Inflammatory macrophage (primary cell): ENCODE data around the gene GORAB.

Experiments used
- DNase-seq, 2 donors: peaks; one replicate each; pipeline ENCODE4 v3.0.0-alpha.2; 2020 to 2022

The GORAB gene

GRCh38 chr1:170593173-170594011 is 61.4 kb downstream of the GORAB start:
- DNase-seq = no peak

DNA sequence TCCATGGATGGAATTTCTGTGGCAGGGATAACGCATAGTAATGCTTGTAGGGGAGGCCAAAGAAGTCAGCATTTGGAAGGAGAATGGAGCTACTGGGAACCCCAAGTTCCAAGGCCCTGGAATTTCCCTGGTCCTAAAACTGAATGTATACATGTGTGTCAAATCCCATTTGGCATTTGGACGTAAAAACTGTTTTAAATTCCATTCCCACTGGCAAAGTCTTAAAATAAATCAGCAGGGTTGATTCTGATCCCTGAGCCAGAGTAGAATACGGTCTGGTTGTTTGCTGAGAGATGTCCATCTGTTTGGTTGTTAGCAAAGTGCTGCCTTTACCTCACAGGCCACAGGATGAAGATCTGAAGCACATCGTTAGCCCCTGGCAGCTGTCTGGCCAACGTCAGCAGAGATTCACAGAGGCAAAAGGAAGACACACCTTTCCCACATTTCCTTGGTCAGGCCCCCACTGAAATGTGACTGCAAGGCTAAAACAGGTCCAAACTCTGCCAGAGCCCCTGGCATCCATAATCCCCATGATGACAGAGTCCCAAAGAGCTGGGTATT is 62.2 kb downstream of the GORAB start:
- no peak for DNase-seq

DNA sequence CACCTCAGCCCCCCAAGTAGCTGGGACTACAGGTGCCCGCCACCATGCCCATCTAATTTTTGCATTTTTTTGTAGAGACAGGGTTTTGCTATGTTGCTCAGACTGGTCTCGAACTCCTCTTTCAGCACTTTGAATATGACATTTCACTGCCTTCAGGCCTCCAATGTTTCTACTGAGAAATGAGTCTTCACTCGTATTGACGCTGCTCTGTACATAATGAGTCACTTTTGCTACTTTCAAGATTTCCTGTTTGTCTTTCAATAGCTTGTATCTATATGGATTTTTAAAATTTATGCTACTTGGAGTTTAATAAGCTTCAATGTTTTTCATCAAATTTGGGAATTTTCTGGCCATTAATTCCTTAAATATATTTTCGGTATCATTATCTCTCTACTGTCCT is 64.7 kb downstream of the GORAB start:
- DNase-seq = no peak

DNA sequence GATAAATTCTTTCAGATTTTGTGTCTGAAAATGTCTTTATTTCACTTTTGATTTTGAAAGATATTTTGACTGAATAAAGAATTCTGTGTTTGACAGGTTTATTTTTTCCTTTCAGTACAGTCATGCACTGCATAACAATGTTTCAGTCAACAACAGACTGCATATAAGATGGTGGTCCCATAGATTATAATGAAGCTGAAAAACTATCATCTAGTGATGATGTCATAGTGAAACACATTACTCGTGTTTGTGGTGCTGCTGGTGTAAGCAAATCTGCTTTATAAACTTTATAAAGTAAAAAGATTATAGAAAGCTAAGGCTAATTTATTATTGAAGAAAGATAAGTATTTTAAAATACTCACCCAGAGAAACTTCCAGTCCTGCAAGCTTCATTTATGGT is 66.7 kb downstream of the GORAB start:
- DNase-seq = no peak

DNA sequence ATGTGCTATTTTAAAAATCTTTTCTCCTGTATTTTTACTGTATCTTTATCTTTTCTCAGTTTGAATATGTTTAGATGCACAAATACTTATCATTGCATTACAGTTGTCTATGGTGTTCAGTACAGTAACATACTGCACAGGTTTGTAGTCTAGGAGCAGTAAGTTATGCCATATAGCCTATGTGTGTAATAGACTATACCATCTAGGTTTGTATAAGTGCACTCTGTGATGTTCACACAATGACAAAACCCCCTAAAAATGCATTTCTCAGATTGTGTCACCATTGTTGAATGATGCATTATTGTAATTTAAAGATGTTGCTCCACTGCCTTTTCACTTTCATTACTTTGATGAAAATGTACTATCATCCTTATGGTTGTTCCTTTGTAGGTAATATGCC is 67.1 kb downstream of the GORAB start:
- no peak for DNase-seq

DNA sequence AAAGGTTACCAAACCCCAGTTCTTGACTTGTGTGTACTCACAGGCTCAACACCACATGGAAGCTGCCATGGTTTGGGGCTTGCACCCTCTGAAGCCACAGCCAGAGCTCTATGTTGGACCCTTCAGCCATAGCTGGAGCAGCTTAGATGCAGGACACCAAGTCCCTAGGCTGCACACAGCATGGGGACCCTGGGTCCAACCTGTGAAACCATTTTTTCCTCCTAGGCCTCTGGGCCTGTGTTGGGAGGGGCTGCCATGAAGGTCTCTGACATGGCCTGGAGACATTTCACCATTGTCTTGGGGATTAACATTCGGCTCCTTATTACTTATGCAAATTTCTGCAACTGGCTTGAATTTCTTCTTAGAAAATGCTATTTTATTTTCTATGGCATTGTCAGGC is 69.9 kb downstream of the GORAB start:
- no peak for DNase-seq
